ENCODE results near the gene GON4L.

DNA sequence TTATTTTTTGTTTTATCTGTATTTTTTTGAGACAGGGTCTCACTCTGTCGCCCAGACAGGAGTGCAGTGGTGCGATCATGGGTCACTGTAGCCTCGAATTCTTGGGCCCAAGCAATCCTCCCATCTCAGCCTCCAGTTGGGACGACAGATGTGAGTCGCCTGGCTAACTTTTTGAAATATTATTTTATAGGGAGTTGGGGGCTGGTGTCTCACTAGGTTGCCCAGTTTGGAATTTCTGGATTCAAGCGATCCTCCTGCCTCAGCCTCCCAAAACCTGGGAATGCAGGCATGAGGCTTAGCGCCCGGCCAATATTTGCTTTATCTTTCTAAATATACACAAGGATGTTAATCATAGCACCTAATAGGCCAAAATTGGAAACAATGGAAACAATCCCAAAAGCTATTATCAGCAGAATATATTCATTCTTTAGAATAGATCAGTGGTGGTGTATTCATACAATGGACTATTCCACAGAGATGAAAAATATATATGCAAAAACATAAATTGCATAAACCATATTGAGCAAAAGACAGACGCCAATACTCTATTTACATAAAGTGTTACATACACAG, 112.2 kb downstream of the GON4L start:
- TF ChIP-seq, protein P1, sequence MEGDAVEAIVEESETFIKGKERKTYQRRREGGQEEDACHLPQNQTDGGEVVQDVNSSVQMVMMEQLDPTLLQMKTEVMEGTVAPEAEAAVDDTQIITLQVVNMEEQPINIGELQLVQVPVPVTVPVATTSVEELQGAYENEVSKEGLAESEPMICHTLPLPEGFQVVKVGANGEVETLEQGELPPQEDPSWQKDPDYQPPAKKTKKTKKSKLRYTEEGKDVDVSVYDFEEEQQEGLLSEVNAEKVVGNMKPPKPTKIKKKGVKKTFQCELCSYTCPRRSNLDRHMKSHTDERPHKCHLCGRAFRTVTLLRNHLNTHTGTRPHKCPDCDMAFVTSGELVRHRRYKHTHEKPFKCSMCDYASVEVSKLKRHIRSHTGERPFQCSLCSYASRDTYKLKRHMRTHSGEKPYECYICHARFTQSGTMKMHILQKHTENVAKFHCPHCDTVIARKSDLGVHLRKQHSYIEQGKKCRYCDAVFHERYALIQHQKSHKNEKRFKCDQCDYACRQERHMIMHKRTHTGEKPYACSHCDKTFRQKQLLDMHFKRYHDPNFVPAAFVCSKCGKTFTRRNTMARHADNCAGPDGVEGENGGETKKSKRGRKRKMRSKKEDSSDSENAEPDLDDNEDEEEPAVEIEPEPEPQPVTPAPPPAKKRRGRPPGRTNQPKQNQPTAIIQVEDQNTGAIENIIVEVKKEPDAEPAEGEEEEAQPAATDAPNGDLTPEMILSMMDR (conservative IDR thresholded peaks at IDR 0.05; ENCODE audit: low read depth in 2 of 2): no peak
- TF ChIP-seq POLR2AphosphoS5 (IDR thresholded peaks at IDR 0.05; ENCODE audit: low read depth) (no peak), EZH2phosphoT487 (IDR thresholded peaks at IDR 0.05; ENCODE audit: unreplicated experiment) (no peak), NANOG (IDR thresholded peaks at IDR 0.05; ENCODE audit: borderline replicate concordance) (no peak), ZNF114 (CRISPR knock-in tag; IDR thresholded peaks at IDR 0.05) (no peak), EZH2 (IDR thresholded peaks at IDR 0.05; ENCODE audit: low read depth, unreplicated experiment) (no peak), ZNF331 (CRISPR knock-in tag; IDR thresholded peaks at IDR 0.05; ENCODE audit: low read depth) (no peak), JUNB (IDR thresholded peaks at IDR 0.05; ENCODE audit: unreplicated experiment) (no peak), CREB1 (CRISPR knock-in tag; IDR thresholded peaks at IDR 0.05; ENCODE audit: low read depth) (no peak)
- TF ChIP-seq, protein P2, sequence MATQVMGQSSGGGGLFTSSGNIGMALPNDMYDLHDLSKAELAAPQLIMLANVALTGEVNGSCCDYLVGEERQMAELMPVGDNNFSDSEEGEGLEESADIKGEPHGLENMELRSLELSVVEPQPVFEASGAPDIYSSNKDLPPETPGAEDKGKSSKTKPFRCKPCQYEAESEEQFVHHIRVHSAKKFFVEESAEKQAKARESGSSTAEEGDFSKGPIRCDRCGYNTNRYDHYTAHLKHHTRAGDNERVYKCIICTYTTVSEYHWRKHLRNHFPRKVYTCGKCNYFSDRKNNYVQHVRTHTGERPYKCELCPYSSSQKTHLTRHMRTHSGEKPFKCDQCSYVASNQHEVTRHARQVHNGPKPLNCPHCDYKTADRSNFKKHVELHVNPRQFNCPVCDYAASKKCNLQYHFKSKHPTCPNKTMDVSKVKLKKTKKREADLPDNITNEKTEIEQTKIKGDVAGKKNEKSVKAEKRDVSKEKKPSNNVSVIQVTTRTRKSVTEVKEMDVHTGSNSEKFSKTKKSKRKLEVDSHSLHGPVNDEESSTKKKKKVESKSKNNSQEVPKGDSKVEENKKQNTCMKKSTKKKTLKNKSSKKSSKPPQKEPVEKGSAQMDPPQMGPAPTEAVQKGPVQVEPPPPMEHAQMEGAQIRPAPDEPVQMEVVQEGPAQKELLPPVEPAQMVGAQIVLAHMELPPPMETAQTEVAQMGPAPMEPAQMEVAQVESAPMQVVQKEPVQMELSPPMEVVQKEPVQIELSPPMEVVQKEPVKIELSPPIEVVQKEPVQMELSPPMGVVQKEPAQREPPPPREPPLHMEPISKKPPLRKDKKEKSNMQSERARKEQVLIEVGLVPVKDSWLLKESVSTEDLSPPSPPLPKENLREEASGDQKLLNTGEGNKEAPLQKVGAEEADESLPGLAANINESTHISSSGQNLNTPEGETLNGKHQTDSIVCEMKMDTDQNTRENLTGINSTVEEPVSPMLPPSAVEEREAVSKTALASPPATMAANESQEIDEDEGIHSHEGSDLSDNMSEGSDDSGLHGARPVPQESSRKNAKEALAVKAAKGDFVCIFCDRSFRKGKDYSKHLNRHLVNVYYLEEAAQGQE (IDR thresholded peaks at IDR 0.05; ENCODE audit: unreplicated experiment): no peak
- TF ChIP-seq, protein P3, sequence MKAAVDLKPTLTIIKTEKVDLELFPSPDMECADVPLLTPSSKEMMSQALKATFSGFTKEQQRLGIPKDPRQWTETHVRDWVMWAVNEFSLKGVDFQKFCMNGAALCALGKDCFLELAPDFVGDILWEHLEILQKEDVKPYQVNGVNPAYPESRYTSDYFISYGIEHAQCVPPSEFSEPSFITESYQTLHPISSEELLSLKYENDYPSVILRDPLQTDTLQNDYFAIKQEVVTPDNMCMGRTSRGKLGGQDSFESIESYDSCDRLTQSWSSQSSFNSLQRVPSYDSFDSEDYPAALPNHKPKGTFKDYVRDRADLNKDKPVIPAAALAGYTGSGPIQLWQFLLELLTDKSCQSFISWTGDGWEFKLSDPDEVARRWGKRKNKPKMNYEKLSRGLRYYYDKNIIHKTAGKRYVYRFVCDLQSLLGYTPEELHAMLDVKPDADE (IDR thresholded peaks at IDR 0.05): no peak
